ENCODE measurements around the gene RHD.
A peak's percentile ranks its signal among the peaks of the same experiment; 100 is the strongest.
"Not testable (repeated sequence)": the region's sequence is repeated elsewhere in the genome, so short reads cannot be mapped to it uniquely, and the experiment has no call there.

RHD gene

DNA sequence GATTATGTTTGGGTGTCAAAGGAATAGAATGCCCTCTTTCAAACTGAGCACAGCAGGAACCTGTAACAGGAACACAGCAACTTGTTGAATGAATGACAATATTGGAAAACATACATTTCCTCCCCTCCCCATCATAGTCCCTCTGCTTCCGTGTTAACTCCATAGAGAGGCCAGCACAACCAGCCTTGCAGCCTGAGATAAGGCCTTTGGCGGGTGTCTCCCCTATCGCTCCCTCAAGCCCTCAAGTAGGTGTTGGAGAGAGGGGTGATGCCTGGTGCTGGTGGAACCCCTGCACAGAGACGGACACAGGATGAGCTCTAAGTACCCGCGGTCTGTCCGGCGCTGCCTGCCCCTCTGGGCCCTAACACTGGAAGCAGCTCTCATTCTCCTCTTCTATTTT lies at the start of gene RHD:
RHD (plus strand) TSS at position 272 of the 400 bp plus-strand sequence; CDS start at position 311, 39 bp downstream.
- DNase-seq (ENCODE audit: low read depth in 2 of 2), result not testable (repeated sequence)

DNA sequence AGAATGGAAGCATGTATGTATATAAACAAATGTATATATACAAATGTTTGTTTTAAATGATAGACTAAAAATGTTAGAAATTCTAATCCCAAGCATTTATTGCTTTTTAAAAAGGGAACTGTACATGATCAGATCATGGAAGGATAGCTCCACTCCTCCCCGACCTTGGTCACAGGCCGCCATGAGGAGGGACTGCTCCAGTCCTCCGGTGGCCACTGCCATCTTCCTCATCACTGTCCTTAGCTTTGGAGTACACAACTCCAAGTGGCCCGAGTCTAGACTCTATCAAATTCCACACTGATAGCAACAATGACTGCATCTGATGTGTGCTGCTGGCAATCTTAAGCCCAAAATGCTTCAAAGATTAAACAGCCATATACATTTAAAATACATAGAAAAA lies 49.7 kb upstream of the RHD start:
- DNase-seq (ENCODE audit: low read depth in 2 of 2), result no peak

- DNase-seq (ENCODE audit: low read depth in 2 of 2), result no peak
Observed at GRCh38 chr1:25223471-25223870, 48.8 kb upstream of the RHD start.

DNA sequence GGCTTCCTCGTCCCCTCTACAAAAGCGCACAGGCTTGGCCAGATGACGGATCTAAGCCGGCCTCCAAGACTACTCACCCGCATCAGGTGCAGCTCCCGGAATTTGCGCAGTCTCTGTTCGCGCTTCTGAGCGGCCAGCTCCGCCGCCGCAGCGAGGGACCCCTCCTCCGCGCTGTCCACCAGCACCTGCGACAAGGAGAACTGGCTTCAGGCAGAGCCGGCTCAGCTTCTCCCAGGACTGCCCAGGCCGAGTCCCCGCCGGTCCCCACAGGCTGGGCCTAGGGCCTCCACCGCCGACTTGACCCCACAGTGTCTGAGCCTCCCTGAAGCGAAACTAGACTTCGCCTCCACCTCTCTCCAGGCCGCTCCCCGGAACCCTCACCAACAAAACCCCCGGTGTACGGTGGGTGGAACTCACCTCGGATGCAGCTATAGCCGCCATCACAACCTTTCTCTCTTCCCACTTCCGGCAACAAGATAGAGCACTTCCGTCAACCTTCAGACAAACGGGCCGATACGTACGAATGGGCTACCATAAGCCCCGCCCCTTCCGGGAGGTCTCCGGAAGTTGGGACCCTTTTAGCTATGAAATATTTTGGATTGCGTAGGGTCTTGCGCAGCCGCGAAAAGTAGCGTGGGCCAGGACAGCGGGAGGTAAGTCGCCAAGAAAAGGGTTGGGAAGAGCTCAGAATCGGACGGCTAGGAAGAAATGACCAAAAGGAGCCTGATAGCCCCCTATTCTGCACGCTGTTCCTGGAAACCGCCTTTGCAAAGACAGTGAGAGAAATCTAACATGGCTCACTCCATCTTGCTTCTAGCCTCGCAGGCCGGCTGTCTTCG lies 40.1 kb upstream of the RHD start, which contains the start of gene SYF2:
SYF2 (minus strand) TSS at position 476 of the 839 bp plus-strand sequence; CDS start at position 441, 35 bp downstream.
- peak; percentile 84 to 86 for DNase-seq (ENCODE audit: low read depth in 2 of 2)

DNA sequence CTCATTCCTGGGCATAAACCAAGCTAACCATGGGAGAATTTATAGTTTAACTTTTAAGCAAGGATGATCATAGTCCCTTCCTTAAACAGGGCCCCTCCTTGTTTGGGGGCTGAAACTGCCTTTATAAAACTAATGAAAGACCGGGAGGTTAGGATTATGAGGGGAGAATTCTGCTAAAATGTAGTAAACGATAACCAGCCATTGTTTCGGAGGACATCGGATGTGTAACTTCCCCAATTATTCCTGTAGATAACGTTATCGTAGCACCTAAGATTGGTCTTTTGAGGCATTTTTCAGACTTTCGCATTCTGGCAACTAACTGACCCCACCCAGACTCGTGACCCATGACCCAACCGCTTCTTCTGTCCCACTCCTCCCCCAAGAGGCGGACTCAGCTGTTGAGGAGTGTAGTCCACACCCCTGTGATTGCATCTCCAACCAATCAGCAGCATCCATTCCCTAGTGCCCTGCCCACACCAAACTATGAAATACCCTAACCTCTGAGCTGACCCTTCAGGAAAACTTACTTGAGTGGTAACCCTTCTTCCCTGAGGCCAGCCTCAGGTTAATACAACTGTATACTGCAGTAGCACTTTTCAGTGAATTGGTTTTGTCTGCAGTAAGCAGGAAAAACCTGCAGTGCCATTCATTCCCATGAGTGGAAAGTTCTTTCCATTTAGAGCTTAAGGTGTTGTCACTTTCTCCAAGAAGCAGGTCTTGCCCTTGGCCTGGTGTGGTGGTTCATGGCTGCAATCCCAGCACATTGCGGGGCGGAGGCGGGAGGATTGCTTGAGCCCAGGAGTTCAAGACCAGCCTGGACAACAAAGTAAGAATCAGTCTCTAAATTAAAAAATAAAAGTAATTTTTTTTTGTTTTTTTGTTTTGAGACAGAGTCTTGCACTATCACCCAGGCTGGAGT lies 39.2 kb upstream of the RHD start:
- DNase-seq (ENCODE audit: low read depth in 2 of 2), result no peak

DNA sequence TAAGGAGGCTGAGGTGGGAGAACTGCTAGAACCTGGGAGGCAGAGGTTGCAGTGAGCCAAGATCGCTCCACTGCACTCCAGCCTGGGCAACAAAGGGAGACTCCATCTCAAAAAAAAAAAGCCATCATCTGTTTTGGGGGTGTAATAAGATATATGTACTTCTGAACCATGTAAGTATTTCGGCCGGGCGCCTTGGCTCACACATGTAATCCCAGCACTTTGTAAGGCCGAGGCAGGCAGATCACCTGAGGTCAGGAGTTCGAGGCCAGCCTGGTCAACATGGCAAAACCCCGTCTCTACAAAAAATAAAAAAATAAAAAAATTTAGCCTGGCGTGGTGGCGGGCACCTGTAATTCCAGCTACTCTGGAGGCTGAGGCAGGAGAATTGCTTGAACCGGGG lies 36.9 kb upstream of the RHD start:
- not testable (repeated sequence) for DNase-seq (ENCODE audit: low read depth in 2 of 2)

GRCh38 chr1:25236261-25236660 lies 36.0 kb upstream of the RHD start:
- not testable (repeated sequence) for DNase-seq (ENCODE audit: low read depth in 2 of 2)

DNA sequence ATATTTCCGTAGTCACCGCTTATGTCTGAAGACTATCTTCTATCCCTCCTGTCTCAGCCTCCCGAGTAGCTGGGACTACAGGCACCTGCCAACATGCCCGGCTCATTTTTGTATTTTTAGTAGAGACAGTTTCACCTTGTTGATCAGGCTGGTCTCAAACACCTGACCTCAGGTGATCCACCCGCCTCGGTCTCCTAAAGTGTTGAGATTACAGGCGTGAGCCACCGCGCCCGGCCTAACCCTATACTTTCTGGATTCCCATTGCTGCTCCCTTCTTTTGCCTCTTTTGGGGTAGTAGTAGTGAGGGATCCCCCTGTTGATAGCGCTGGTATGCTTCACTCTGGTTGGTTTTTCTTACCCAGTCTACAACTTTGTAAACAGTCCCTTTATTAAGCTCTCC lies 34.3 kb upstream of the RHD start:
- DNase-seq (ENCODE audit: low read depth in 2 of 2), result no peak

DNA sequence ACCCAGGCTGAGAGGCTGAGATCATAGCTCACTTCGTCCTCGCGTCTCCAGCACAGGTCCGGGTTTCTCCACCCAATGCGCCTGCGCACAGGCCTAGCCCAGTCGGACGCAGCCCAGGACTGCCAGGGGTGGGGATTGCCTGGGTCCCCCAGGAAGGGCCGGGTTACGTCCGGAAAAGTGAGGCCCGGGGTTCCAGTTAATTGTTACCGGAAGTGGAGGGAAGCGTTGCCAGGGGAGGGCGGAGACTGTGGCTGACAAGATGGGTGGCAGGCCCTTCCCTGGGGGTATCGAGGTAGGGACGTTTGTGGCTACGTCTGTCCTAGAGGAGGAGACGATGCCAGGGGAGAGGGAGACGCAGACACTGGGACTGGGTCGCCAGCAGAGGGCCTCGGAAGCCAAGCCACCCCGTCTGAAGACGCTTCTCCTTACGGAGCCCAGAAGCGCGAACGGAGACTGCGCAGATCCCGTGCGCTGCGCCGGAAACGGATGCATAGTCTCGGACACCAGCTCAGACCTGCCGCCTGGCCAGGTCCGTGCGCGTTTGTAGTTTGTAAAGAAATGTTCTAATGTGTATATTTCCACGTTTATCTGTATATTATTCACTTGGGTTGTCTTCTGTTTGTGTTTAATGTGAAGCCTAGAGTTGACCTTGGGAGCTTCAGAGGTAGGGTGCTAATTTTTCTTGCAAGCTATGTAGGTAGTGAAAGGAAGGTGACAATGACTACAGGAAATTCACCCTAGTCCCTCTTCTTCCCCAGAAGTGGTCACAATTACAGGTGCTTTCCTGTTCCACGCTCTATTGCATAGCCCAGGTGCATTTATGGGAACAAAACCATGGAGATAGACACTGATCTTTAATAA lies 32.4 kb upstream of the RHD start:
- peak; percentile 66 to 69 for DNase-seq (ENCODE audit: low read depth in 2 of 2)

- DNase-seq (ENCODE audit: low read depth in 2 of 2), result no peak
Observed at GRCh38 chr1:25243907-25244306, 28.4 kb upstream of the RHD start.

- no peak for DNase-seq (ENCODE audit: low read depth in 2 of 2)
Observed at GRCh38 chr1:25245393-25245792, 26.9 kb upstream of the RHD start.

GRCh38 chr1:25245809-25246599 lies 26.3 kb upstream of the RHD start:
- no peak for DNase-seq (ENCODE audit: low read depth in 2 of 2)

- no peak for DNase-seq (ENCODE audit: low read depth in 2 of 2)
Observed at GRCh38 chr1:25246600-25247023, 25.7 kb upstream of the RHD start.

DNA sequence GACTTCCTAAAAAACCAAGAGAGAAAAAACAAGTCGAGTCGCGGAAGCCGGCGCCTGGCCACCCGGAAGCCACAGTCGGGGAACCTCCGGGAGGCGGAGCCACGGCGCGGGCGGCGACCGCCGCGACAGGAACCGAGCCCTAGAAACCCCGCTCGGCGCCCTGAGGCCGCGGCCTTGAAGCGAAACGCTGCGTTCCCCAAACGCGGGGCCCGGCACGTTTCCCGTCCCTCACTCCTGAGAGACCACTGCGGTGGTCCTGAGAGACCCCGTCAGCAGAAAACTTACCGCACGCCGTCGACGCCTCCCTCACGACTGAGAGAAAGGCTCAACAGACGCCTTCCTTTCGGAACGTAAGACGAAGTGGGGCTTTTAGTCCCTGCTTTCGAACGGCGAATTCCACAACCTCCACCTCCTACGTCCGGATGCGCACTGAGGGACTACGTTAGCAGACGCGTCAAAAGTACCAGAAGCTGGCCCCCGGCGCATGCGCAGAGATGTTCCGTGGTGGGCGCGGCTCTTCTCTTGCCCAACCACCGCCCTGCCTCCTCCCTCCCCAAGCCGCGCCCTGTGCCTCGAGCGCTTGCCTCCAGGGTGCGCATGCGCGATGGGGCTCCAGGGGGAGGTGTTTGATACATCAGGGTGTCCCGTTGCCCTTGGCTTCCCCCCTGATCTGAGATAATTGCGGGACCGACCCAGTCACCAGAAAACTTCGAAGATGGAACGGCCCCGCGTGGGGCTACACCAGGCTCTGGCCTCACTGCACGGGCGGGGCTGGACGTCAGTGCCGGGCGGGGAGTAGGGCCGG lies 25.1 kb upstream of the RHD start, which contains the start of gene RSRP1:
RSRP1 (minus strand) TSS at position 431 of the 805 bp plus-strand sequence. CDS start 491 bp downstream, outside the sequence.
- peak; percentile 99 to 100 for DNase-seq (ENCODE audit: low read depth in 2 of 2)

DNA sequence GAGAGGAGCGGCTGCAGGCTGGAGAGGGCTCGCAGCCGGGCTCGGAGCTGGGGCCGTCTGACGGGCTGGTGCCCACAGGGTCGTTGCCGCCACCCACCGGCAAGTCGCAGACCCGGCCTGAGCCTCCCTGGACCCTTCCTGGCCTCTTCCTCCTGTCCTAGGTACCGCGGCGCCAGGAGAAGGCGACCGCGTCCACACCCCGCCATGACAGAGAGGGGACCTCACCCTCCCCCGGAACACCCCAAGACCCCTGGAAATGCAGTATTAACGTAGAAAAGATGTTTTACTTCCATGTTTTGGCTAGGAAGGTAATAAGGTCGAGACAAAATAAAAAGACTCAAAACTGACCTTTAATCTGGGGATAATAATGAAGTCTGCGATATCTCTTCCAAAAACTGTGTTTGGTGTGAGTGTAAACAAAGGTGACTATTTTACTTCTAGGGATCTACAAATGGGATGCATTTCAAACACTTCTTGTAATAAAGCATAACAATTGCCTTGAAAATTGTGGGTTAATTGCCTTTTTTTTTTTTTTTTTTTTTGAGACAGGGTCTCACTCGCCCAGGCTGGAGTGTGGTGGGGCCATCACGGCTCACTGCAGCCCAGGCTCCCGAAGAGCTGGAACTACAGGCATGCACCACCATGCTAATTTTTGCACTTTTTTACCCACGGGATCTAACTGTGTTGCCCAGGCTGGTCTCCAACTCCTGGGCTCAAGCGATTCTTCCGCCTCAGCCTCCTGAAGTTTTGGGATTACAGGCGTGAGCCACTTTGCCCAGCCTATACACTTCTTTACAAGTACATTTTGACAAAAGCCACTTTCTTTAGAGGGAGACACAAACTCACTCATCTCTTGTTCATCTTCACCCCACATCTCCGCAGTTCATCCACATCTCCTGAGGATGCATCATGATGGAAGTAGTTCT lies 24.2 kb upstream of the RHD start:
- DNase-seq (ENCODE audit: low read depth in 2 of 2), result no peak

DNA sequence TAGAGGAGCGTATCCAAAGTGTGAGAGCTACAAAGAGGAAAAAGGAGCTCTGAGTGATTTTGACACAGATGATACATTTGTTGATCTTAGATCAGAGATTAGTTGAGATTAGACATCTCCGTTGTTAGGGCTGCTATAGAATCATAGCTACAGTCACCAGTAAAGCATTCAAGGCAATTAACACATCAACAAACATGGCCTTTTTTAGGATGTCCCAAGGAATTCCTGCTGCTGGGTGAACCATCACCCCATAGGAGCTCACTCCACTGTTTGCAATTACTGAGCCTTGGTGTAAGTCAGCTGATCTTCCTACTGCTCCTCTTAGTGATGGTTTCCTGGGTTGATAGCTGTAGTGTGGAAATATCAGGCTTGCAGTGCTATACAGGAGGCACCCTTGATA lies 18.4 kb upstream of the RHD start:
- no peak for DNase-seq (ENCODE audit: low read depth in 2 of 2)

- DNase-seq (ENCODE audit: low read depth in 2 of 2), result no peak
Observed at GRCh38 chr1:25255706-25256577, 16.4 kb upstream of the RHD start.

- DNase-seq (ENCODE audit: low read depth in 2 of 2), result no peak
Observed at GRCh38 chr1:25256578-25256965, 15.7 kb upstream of the RHD start.

Data from activated CD8-positive, alpha-beta memory T cell treated with anti-CD3 and anti-CD28 coated beads for 4 hours (primary cell).